GM03348 (cell line): Measurements from ENCODE around the gene TFAP2A.

Source experiments
- DNase-seq: peaks from one replicate; pipeline ENCODE4 v3.0.0; 2012; ENCODE audit warnings: low spot score

The TFAP2A gene

GRCh38 chr6:10382728-10383330, 32.0 kb downstream of the TFAP2A start:
- no peak for DNase-seq

- DNase-seq, result no peak
These were observed 32.6 kb downstream of the TFAP2A start for GRCh38 chr6:10382322-10382721.

DNA sequence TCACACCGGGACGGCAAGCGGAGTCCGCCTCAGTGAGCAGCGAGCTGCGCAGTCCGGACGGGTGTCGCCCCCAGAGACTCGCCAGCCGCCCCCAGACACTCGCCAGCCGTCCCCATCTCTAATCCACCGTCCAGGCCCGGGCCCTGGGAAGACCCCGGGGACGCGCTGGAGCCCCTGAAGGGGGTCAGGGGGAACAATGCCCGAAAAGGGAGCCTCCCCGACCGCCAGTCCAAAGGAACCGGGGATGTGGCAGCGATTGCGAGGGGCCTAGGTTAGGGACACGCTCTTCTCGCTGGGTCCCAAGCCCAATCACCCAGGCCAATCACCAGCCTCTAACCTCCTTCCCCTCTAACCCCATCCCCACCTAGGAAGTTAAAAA, 33.1 kb downstream of the TFAP2A start:
- no peak for DNase-seq

DNA sequence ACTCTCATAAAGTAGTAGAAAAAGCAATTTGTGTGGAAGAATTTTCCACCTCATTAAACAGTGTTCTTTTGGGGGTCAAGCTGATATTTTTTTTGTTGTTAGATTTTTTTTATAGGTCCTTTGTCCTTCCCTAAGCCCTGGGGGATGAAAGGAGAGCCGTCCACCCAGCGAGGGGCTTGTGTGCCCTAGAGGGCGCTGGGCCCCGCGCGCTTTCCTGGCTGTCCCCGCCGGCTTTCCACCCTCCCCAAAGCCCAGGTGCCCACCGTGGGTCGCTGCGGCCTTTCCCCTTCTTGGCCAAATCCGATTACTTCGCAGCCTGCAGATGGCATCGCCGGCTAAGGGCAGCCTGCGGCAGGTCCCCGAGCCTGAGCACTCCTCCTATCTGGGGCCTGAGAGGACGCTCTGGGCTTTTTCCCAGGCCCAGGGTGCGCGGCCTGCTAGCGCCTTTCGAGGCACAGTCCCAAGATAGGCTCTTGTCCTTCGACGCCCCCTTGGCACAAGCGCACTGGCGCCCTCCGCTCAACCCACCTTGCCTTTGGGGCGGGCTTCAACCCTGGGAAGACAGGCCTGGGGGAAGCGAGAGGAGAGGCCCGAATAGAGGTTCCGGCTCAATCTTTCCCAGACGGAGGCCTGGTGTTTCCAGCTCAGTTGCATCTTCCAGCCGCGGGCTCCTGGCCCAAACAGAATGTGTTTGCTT, 33.6 kb downstream of the TFAP2A start:
- no peak for DNase-seq

GRCh38 chr6:10375391-10375969, 39.4 kb downstream of the TFAP2A start:
- peak; percentile 30 for DNase-seq

DNA sequence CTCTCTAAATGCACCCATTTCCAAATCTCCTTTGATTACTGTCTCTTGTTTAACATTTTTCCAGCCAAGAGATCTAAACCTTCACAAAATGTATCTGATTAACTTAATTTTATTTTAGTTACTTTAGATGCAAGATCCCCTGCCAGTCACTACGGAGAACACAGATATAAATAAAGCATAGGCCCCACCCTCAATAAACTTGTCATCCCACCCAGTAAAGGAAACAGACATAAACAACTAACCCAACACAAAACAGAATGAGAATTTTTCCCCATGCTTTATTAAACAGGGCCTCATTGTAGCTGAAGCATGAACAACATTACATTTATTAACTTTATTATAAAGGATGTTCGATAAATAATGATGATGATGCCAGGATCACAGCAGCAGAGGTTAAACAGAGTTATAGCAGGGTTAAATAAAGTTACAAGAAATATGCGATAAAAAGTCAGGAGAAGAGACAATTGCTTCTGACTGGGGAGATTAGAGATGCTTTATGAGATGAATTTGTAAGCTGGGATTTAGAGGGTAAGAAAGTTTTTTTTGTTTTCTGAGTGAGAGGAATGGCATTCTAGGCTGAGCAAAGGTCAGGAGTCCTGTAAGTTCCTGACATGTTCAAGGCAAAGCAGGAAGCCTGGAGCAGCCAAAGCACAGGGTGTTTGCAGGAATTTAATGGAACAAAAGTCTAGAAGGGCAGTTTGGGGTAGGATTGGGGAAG, 41.1 kb downstream of the TFAP2A start:
- DNase-seq, result peak; percentile 50

GRCh38 chr6:10369896-10370295, 45.0 kb downstream of the TFAP2A start:
- DNase-seq, result no peak

DNA sequence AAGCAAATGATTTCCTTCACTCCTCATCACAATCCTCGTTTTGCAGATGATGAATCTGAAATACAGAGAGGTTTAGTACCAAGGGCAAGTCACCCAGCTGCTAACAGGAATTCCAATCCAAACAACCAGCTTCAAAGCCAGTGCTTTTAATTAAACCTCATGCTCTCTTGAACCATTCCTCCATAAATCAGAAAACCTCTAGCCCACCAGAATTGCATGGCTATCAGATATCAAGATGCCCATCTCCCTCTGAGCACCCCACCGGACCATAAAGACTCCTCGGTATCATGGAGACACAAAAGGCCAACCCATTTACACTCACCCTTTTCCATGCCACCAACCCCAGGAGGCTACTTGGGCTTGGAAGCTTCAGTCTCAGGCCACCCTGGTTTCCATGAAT, 46.0 kb downstream of the TFAP2A start:
- DNase-seq, result no peak

- no peak for DNase-seq
These were observed 51.0 kb downstream of the TFAP2A start for GRCh38 chr6:10363911-10364310.

GRCh38 chr6:10362300-10362699, 52.6 kb downstream of the TFAP2A start:
- DNase-seq, result no peak

GRCh38 chr6:10361428-10361827, 53.4 kb downstream of the TFAP2A start:
- no peak for DNase-seq

DNA sequence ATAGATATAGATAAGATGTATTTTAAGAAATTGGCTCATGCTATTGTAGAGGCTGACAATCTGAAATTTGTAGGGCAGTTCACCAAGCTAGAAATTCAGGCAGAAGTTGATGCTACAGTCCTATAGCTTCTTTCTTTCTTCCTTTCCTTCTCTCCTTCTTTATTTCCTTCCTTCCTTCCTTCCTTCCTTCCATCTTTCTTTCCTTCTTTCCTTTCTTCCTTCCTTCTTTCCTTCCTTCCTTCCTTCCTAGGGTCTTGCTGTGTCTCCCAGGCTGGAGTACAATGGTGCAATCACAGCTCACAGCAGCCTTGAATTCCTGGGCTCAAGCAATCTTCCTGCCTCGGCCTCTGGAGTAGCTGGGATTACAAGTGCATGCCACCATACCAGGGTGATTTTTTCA, 55.3 kb downstream of the TFAP2A start:
- no peak for DNase-seq

DNA sequence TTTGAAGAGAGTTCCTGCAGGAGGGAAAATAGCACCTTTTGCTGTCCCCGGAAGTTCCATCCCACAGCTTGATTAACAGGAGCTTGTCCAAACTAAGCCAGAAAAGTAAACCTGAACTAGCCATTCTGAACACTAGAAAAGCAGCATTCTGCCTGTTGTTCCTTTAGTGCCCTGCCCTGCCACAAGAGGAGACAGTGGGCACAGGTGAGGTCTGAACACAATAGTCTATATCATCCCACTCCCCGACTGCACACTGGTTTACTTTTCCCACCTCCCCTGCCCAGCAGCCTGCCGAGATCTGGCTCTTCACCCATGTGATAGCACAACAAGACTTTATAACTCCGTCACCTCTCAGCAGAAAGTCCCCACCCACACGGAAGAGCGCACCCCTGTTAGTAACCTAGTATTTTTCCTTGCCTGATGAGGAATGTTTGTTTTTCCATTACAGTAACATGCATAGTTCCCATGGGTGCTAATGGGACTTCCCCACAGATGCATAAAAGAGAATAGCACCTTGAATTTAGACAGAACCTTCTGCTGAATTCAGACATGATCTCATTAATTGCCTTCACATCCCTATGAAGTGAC, 59.7 kb downstream of the TFAP2A start:
- DNase-seq, result no peak

DNA sequence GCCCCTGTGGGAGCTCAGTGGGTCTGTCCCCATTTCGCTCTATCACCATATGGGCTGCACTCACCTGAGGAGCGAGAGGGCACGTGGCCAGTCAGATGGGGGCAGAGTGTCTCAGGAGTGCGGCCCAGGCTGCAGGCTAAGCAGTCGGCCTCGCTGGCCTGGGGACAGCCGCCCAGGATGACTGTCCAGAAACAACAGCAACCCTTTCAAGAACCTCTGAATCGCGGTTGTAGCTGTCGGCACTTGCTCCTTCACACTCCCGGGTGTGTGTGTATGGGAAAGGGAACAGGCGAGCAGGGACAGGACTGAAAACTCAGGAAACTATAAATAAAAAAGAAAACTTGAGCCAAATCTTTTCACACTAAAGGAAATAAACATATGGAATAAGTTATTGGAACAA, 63.1 kb downstream of the TFAP2A start:
- no peak for DNase-seq

- DNase-seq, result no peak
These were observed 64.2 kb downstream of the TFAP2A start for GRCh38 chr6:10350720-10351119.

- DNase-seq, result peak; percentile 35
These were observed 67.1 kb downstream of the TFAP2A start for GRCh38 chr6:10347561-10348327.
